Ishikawa (cell line): ENCODE results near the gene TSEN15.

ENCODE experiments used
- CEBPB ChIP-seq: IDR thresholded peaks from 2 replicates; pipeline ENCODE4 v1.6.1; 2012
- CREB1 ChIP-seq: IDR thresholded peaks from 2 replicates; pipeline ENCODE4 v1.6.1; 2012; ENCODE audit warnings: low read depth
- EGR1 ChIP-seq: IDR thresholded peaks from 2 replicates; pipeline ENCODE4 v1.6.1; 2012
- EP300 ChIP-seq: IDR thresholded peaks from 2 replicates; pipeline ENCODE4 v1.6.1; 2012; ENCODE audit warnings: borderline replicate concordance
- FOXM1 ChIP-seq: IDR thresholded peaks from 2 replicates; pipeline ENCODE4 v1.6.1; 2012; ENCODE audit warnings: low read depth, borderline replicate concordance
- MAX ChIP-seq: IDR thresholded peaks from 2 replicates; pipeline ENCODE4 v1.6.1; 2012
- NFIC ChIP-seq: IDR thresholded peaks from 2 replicates; pipeline ENCODE4 v1.6.1; 2012
- RAD21 ChIP-seq: IDR thresholded peaks from 2 replicates; pipeline ENCODE4 v1.6.1; 2012; ENCODE audit warnings: low read depth
- REST ChIP-seq: IDR thresholded peaks from 2 replicates; pipeline ENCODE4 v1.6.1; 2012; ENCODE audit warnings: low read depth, mild to moderate bottlenecking
- TAF1 ChIP-seq: IDR thresholded peaks from 2 replicates; pipeline ENCODE4 v1.6.1; 2012; ENCODE audit warnings: low read depth, mild to moderate bottlenecking
- TCF12 ChIP-seq: IDR thresholded peaks from 2 replicates; pipeline ENCODE4 v1.6.1; 2012; ENCODE audit warnings: low read depth
- TEAD4 ChIP-seq: IDR thresholded peaks from 2 replicates; pipeline ENCODE4 v1.6.1; 2012
- USF1 ChIP-seq: IDR thresholded peaks from 2 replicates; pipeline ENCODE4 v1.6.1; 2012
- YY1 ChIP-seq: IDR thresholded peaks from 2 replicates; pipeline ENCODE4 v1.6.1; 2012; ENCODE audit warnings: low read depth
- ZBTB7A ChIP-seq: IDR thresholded peaks from 2 replicates; pipeline ENCODE4 v1.6.1; 2012; ENCODE audit warnings: low read depth

TSEN15 gene

GRCh38 chr1:184031092-184031408 is 20.5 kb upstream of the TSEN15 start:
- TF ChIP-seq REST (no peak), CREB1 (no peak), TEAD4 (no peak), YY1 (no peak), NFIC (no peak), CEBPB (no peak), RAD21 (no peak), FOXM1 (no peak), MAX (no peak), ZBTB7A (no peak), EP300 (no peak), USF1 (no peak), TAF1 (no peak), TCF12 (no peak), EGR1 (no peak)

- TF ChIP-seq TEAD4 (no peak), EGR1 (no peak), USF1 (no peak), EP300 (no peak), ZBTB7A (no peak), TCF12 (no peak), FOXM1 (no peak), CEBPB (no peak), RAD21 (no peak), NFIC (no peak), YY1 (no peak), MAX (no peak), TAF1 (no peak), REST (no peak), CREB1 (no peak)
Observed at GRCh38 chr1:184031409-184032107, 20.0 kb upstream of the TSEN15 start.

GRCh38 chr1:184032306-184032929 is 19.1 kb upstream of the TSEN15 start:
- no peak for TF ChIP-seq YY1
- TF ChIP-seq CEBPB, result no peak
- no peak for TF ChIP-seq REST
- TF ChIP-seq CREB1, result no peak
- no peak for TF ChIP-seq ZBTB7A
- no peak for TF ChIP-seq TAF1
- TF ChIP-seq TCF12, result no peak
- no peak for TF ChIP-seq FOXM1
- TF ChIP-seq RAD21, result no peak
- TF ChIP-seq USF1, result no peak
- no peak for TF ChIP-seq NFIC
- no peak for TF ChIP-seq EP300
- TF ChIP-seq TEAD4, result no peak
- TF ChIP-seq MAX, result no peak
- TF ChIP-seq EGR1, result no peak
